Stimulated activated CD8-positive, alpha-beta memory T cell treated with anti-CD3 and anti-CD28 coated beads, Interleukin-4, amount 100 ng/mL, for 24 hours (primary cell): ENCODE results near the gene HOXA9.

Experiments
- DNase-seq: peaks from one replicate; pipeline ENCODE4 v3.0.0-alpha.2; 2020; ENCODE audit warnings: low read depth

Gene HOXA9

GRCh38 chr7:27188386-27189294, 23.3 kb upstream of the HOXA9 start:
- no peak for DNase-seq

GRCh38 chr7:27187475-27188385, 22.4 kb upstream of the HOXA9 start:
- no peak for DNase-seq

- DNase-seq = no peak
Measured at GRCh38 chr7:27186668-27187474, 21.5 kb upstream of the HOXA9 start.

- DNase-seq = no peak
Measured at GRCh38 chr7:27185854-27186667, 20.7 kb upstream of the HOXA9 start.

- DNase-seq = no peak
Measured at GRCh38 chr7:27185013-27185853, 19.9 kb upstream of the HOXA9 start, which contains the start of gene HOXA11. Gene HOXA11, minus strand, starts transcription at chr7:27185232. Its CDS starts 88 bp downstream, at chr7:27185144.

- DNase-seq = no peak
Measured at GRCh38 chr7:27184337-27185012, 19.1 kb upstream of the HOXA9 start.

GRCh38 chr7:27183682-27184336, 18.5 kb upstream of the HOXA9 start:
- DNase-seq = no peak

- no peak for DNase-seq
Measured at GRCh38 chr7:27182861-27183681, 17.7 kb upstream of the HOXA9 start.

- no peak for DNase-seq
Measured at GRCh38 chr7:27182285-27182841, 17.0 kb upstream of the HOXA9 start.

- DNase-seq = no peak
Measured at GRCh38 chr7:27181795-27182275, 16.5 kb upstream of the HOXA9 start.

GRCh38 chr7:27180431-27181420, 15.4 kb upstream of the HOXA9 start:
- no peak for DNase-seq

- peak; percentile 38 for DNase-seq
Measured at GRCh38 chr7:27179503-27180430, 14.4 kb upstream of the HOXA9 start.

- no peak for DNase-seq
Measured at GRCh38 chr7:27179030-27179429, 13.7 kb upstream of the HOXA9 start.

GRCh38 chr7:27178366-27178765, 13.0 kb upstream of the HOXA9 start:
- DNase-seq = no peak

- no peak for DNase-seq
Measured at GRCh38 chr7:27177795-27178320, 12.5 kb upstream of the HOXA9 start.
